Renal cortical epithelial cell (primary cell): ENCODE measurements around the gene APMAP. TPM values are rescaled to one million over a fixed set of nuclear protein-coding genes. Genes with fewer than 3 reads are reported as not detected.

Source experiments
- DNase-seq: peaks from one replicate; pipeline ENCODE4 v3.0.0-alpha.2; 2011; ENCODE audit warnings: low read depth
- total RNA-seq: library from RNA; depleted of rRNA; stranded (reverse); fragments of >200 nt; gene quantifications from 2 replicates; pipeline ENCODE4 v1.2.3, GENCODE V29; 2014

APMAP gene
- total RNA-seq: 99.2 and 104 TPM in 2 replicates

GRCh38 chr20:24992487-24993205 is at the start of gene APMAP:
TSS of gene APMAP (minus strand) at chr20:24992751. CDS start at chr20:24992688, 63 bp downstream.
- DNase-seq: peak; percentile 65

GRCh38 chr20:25041813-25042530 is 49.4 kb upstream of the APMAP start:
- DNase-seq: no peak

- peak; percentile 25 for DNase-seq
Measured at GRCh38 chr20:25040438-25040831, 47.9 kb upstream of the APMAP start.

GRCh38 chr20:25039697-25040437 is 47.3 kb upstream of the APMAP start:
- DNase-seq: peak; percentile 78

- no peak for DNase-seq
Measured at GRCh38 chr20:25038591-25039015, 46.1 kb upstream of the APMAP start.

GRCh38 chr20:25038103-25038410 is 45.5 kb upstream of the APMAP start:
- peak; percentile 53 for DNase-seq

GRCh38 chr20:25037288-25038102 is 44.9 kb upstream of the APMAP start:
- no peak for DNase-seq

GRCh38 chr20:25036331-25036936 is 43.9 kb upstream of the APMAP start:
- DNase-seq: no peak

- DNase-seq: no peak
Measured at GRCh38 chr20:25035921-25036320, 43.4 kb upstream of the APMAP start.

GRCh38 chr20:25033924-25034300 is 41.4 kb upstream of the APMAP start:
- DNase-seq: no peak

- no peak for DNase-seq
Measured at GRCh38 chr20:25033265-25033923, 40.8 kb upstream of the APMAP start.

GRCh38 chr20:25032478-25033264 is 40.1 kb upstream of the APMAP start:
- no peak for DNase-seq

- DNase-seq: no peak
Measured at GRCh38 chr20:25032065-25032477, 39.5 kb upstream of the APMAP start.

- no peak for DNase-seq
Measured at GRCh38 chr20:25031241-25031640, 38.7 kb upstream of the APMAP start.

- DNase-seq: no peak
Measured at GRCh38 chr20:25030649-25031207, 38.2 kb upstream of the APMAP start.

GRCh38 chr20:25030007-25030648 is 37.6 kb upstream of the APMAP start:
- no peak for DNase-seq

- no peak for DNase-seq
Measured at GRCh38 chr20:25025986-25026605, 33.5 kb upstream of the APMAP start.

GRCh38 chr20:25025091-25025861 is 32.7 kb upstream of the APMAP start:
- no peak for DNase-seq
